ENCODE data around the gene NEURL1. TPM values are rescaled to one million over a fixed set of nuclear protein-coding genes. Genes with fewer than 3 reads are reported as not detected.

NEURL1 gene
- total and polyA plus RNA-seq, 3 experiments from 2014 or later: 0.69 to 1.6 (median 1.5) TPM

- H3K27me3 Mint-ChIP-seq: peaks cover 0 to 3% of the 10 kb centered on the region in 2 donors
- ChIA-PET CTCF (no interaction called here), POLR2A (no interaction called here)
- H3K9me3 Mint-ChIP-seq: no peaks in the 10 kb centered on the region
- H3K4me1 ChIP-seq (ENCODE audit: insufficient read depth, low read length): peaks cover 2% of the 10 kb centered on the region
- peaks cover 4 to 7% (median 6%) of the 10 kb centered on the region in 3 donors for H3K4me1 Mint-ChIP-seq
- no peak overlapping the region for H3K4me3 Mint-ChIP-seq
- H3K36me3 Mint-ChIP-seq: no peaks in the 10 kb centered on the region
- H3K27me3 ChIP-seq (ENCODE audit: insufficient read depth, low read length, poor library complexity, severe bottlenecking): no peaks in the 10 kb centered on the region
- no peaks in the 10 kb centered on the region for H3K9me3 ChIP-seq (ENCODE audit: low read length)
- no peaks in the 10 kb centered on the region for H3K36me3 ChIP-seq (ENCODE audit: insufficient read depth, low read length)
- no peak overlapping the region for H3K4me3 ChIP-seq (ENCODE audit: low read length)
- peak overlapping the region in 1 of 8 donors; percentile 38 for H3K27ac Mint-ChIP-seq
- H3K27ac ChIP-seq (ENCODE audit: low read depth, low read length): no peak overlapping the region
- no peak for DNase-seq
These were observed 54.5 kb downstream of the NEURL1 start for GRCh38 chr10:103548006-103548405.

DNA sequence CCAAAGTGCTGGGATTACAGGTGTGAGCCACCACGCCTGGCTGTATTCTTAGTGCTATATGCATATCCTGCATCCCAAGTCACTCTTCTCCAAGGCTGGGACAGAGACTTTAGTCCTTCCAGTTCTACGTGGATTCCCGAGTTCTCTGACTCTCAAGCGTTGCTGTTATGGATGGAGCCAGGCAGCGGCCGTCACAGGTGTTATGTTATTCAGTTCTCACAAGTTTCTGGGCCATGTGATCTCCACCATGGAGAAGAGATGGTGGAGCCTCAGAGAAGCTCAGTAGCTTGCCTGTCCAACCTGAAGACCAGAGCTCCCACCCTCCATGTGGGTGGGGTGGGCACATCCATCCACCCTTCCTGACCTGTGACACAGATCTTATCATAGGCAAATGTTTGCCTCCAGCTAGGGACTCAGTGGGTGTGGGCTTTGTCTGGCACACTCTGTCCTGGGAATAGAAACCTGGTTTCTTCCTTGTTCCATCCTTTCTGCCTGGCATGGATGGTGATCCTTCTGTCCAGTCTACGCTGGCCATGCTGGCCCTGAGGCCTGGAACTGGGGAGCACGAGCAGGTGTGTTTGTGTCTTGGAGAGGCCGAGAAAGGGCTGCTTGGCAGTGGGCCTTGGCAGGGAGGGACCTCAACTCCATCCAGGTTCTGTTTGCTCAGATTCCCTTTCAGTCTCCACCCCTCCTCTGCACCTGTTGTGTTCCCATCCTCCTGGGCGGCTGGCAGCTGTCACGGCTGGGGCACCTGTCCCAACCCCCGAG lies 55.3 kb downstream of the NEURL1 start:
- Mint-ChIP-seq H3K36me3 (no peaks in the 10 kb centered on the region), H3K27me3 (peaks cover 3% of the 10 kb centered on the region in 2 donors), H3K4me3 (no peak overlapping the region), H3K4me1 (no peaks in the 10 kb centered on the region), H3K9me3 (no peaks in the 10 kb centered on the region), H3K27ac (no peak overlapping the region)
- CTCF ChIA-PET: no interaction called here
- POLR2A ChIA-PET: no interaction called here
- no peaks in the 10 kb centered on the region for H3K27me3 ChIP-seq (ENCODE audit: insufficient read depth, low read length, poor library complexity, severe bottlenecking)
- no peaks in the 10 kb centered on the region for H3K36me3 ChIP-seq (ENCODE audit: insufficient read depth, low read length)
- H3K9me3 ChIP-seq (ENCODE audit: low read length): no peaks in the 10 kb centered on the region
- H3K27ac ChIP-seq (ENCODE audit: low read depth, low read length): no peak overlapping the region
- no peak for DNase-seq
- H3K4me1 ChIP-seq (ENCODE audit: insufficient read depth, low read length): peaks cover 1% of the 10 kb centered on the region
- no peak overlapping the region for H3K4me3 ChIP-seq (ENCODE audit: low read length)

DNA sequence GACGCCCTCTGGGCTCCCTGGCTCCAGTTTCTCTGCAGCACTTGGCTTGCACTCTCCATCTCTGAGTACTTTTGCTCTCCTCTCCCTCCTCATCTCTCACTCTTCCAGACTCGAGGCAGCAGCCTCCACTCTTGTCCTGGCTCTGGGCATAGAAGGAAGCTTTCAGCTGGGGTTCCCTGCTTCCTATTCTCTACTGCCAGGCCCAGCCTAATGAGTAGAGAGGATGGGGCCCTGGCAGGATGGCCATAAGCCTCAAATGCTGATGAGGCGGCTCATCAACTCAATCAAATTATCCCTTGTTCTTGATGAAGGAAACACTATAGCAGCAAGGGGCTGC lies 55.8 kb downstream of the NEURL1 start:
- H3K27ac Mint-ChIP-seq: no peak overlapping the region
- ChIA-PET CTCF (no interaction called here), POLR2A (no interaction called here)
- H3K27me3 Mint-ChIP-seq: peaks cover 6 to 9% of the 10 kb centered on the region in 2 donors
- no peaks in the 10 kb centered on the region for H3K9me3 ChIP-seq (ENCODE audit: low read length)
- H3K4me3 Mint-ChIP-seq: no peak overlapping the region
- H3K4me1 Mint-ChIP-seq: peaks cover 3 to 5% (median 4%) of the 10 kb centered on the region in 3 donors
- no peaks in the 10 kb centered on the region for H3K36me3 Mint-ChIP-seq
- no peaks in the 10 kb centered on the region for H3K36me3 ChIP-seq (ENCODE audit: insufficient read depth, low read length)
- H3K27me3 ChIP-seq (ENCODE audit: insufficient read depth, low read length, poor library complexity, severe bottlenecking): peaks cover 2% of the 10 kb centered on the region
- no peaks in the 10 kb centered on the region for H3K9me3 Mint-ChIP-seq
- H3K4me1 ChIP-seq (ENCODE audit: insufficient read depth, low read length): peaks cover 5% of the 10 kb centered on the region
- no peak overlapping the region for H3K27ac ChIP-seq (ENCODE audit: low read depth, low read length)
- no peak overlapping the region for H3K4me3 ChIP-seq (ENCODE audit: low read length)
- no peak for DNase-seq

GRCh38 chr10:103550229-103550628 lies 56.7 kb downstream of the NEURL1 start:
- POLR2A ChIA-PET: no interaction called here
- Mint-ChIP-seq H3K27me3 (peaks cover 10 to 15% of the 10 kb centered on the region in 2 donors), H3K9me3 (no peaks in the 10 kb centered on the region), H3K36me3 (no peaks in the 10 kb centered on the region), H3K4me1 (peaks cover 9 to 12% (median 9%) of the 10 kb centered on the region in 3 donors), H3K4me3 (no peak overlapping the region), H3K27ac (no peak overlapping the region)
- H3K9me3 ChIP-seq (ENCODE audit: low read length): no peaks in the 10 kb centered on the region
- DNase-seq: no peak
- H3K36me3 ChIP-seq (ENCODE audit: insufficient read depth, low read length): no peaks in the 10 kb centered on the region
- CTCF ChIA-PET: no interaction called here
- peaks cover 4% of the 10 kb centered on the region for H3K27me3 ChIP-seq (ENCODE audit: insufficient read depth, low read length, poor library complexity, severe bottlenecking)
- no peak overlapping the region for H3K27ac ChIP-seq (ENCODE audit: low read depth, low read length)
- no peak overlapping the region for H3K4me3 ChIP-seq (ENCODE audit: low read length)
- peaks cover 10% of the 10 kb centered on the region for H3K4me1 ChIP-seq (ENCODE audit: insufficient read depth, low read length)

DNA sequence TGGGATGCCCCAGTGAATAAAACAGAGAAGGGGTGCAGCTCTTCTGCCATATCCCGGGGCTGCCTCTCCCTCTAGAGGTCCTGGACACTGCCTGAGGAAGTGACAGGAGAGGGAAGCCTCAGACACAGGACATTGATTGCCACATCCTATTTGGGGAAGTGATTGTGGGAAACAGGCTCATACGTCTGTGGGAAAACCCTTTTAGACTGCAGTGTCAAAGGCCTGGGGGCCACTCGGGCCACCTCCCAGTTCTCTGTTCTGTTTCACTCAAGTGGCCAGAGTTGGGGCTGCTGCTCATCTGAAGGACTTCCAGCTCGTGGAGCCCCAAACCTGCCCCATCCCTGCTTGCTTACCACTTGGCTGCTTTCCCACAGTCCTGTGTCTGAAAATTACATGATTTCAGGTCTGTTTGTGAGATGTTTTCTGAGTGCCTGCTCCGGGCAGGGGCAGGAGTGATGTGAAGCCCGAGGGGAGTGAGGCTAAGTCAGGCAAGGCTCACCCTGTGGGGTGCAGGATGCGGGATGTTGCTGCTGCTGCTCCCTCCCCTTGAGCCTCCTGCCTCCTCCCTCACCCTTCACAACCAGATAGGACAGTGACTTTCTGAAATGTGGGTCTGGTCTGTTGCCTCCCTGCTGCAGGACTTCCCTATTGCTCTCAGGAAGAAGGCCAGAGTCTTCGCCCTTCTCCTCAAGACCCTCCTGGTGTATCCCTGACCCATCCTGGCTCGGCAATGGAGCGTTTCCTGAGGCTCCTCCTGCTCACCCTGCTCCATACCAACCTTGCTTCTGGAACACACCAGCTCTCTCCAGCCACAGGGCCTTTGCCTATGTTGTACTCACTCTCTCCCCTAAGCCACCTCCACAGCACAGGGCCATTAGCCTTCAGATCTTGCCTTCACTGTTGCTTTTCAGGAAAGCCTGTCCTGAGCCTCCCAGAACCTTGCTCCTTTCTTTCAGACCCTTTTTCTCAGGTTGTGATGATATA lies 58.4 kb downstream of the NEURL1 start:
- POLR2A ChIA-PET: no interaction called here

DNA sequence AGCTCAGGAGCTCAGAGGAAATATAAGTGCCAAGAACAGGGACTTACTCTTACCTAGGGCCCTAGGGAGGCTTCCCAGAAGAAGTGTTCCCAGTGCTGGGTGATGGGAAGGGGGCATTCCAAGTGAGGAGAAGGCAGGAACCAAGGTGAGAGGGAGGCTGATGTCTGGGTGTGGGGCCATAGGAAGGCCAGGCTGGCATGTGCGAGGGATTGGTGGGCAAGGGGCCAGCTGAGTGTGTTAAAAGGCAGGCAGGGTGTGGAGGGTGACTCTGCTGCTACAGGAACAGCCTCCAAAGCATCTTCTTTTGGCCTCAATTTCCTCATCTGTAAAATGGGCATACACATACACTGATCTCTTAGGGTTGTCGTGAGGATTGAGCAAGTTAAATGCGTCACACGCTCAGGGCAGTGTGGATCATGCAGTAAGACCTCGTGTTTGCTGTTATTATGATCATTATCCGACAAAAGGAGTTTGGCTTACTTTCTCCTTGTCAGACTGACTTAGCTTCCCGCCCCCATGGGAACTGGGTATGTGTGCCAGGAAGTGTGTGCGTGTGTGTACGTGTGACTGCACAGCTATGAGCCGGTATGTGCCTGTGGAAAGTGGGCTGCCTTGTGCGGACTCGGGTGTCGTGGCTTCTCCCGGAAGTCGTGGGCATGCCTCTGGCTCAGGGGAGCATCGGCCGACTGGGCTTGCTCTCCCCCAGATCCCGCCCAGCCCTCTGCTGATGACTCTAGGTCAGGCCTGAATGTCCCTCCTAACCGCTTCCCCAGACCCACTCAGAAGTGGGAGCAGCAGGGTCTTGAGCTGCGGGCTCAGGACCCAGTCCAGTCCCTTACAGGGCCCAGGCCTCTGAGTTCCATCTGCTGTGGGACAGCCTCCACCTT lies 59.6 kb downstream of the NEURL1 start:
- H3K36me3 ChIP-seq (ENCODE audit: insufficient read depth, low read length): no peaks in the 10 kb centered on the region
- peaks cover 11% of the 10 kb centered on the region for H3K27me3 ChIP-seq (ENCODE audit: insufficient read depth, low read length, poor library complexity, severe bottlenecking)
- peaks cover 21 to 36% of the 10 kb centered on the region in 2 donors for H3K27me3 Mint-ChIP-seq
- ChIA-PET POLR2A (no interaction called here), CTCF (interaction anchor here (2.3 kb wide), 1 partner anchor 10 kb away, joined by 7 read pairs; no protein-coding TSS in a partner anchor)
- no peaks in the 10 kb centered on the region for H3K36me3 Mint-ChIP-seq
- no peak overlapping the region for H3K27ac ChIP-seq (ENCODE audit: low read depth, low read length)
- no peak for DNase-seq
- H3K9me3 ChIP-seq (ENCODE audit: low read length): no peaks in the 10 kb centered on the region
- no peak overlapping the region for H3K4me3 ChIP-seq (ENCODE audit: low read length)
- H3K27ac Mint-ChIP-seq: no peak overlapping the region
- peaks cover 10% of the 10 kb centered on the region for H3K4me1 ChIP-seq (ENCODE audit: insufficient read depth, low read length)
- H3K9me3 Mint-ChIP-seq: no peaks in the 10 kb centered on the region
- H3K4me1 Mint-ChIP-seq: peaks cover 9 to 19% (median 9%) of the 10 kb centered on the region in 3 donors
- no peak overlapping the region for H3K4me3 Mint-ChIP-seq

More for the DNA sequence above, 58.4 kb downstream of the NEURL1 start:
- H3K27me3 ChIP-seq (ENCODE audit: insufficient read depth, low read length, poor library complexity, severe bottlenecking): peaks cover 11% of the 10 kb centered on the region
- DNase-seq: no peak
- no peaks in the 10 kb centered on the region for H3K36me3 ChIP-seq (ENCODE audit: insufficient read depth, low read length)
- H3K27ac ChIP-seq (ENCODE audit: low read depth, low read length): no peak overlapping the region
- peaks cover 9 to 19% (median 9%) of the 10 kb centered on the region in 3 donors for H3K4me1 Mint-ChIP-seq
- no peaks in the 10 kb centered on the region for H3K36me3 Mint-ChIP-seq
- H3K4me3 ChIP-seq (ENCODE audit: low read length): no peak overlapping the region
- CTCF ChIA-PET: interaction anchor here (2.3 kb wide), 1 partner anchor 9 kb away, joined by 7 read pairs; no protein-coding TSS in a partner anchor
- H3K9me3 Mint-ChIP-seq: no peaks in the 10 kb centered on the region
- H3K9me3 ChIP-seq (ENCODE audit: low read length): no peaks in the 10 kb centered on the region
- H3K27me3 Mint-ChIP-seq: peaks cover 16 to 28% of the 10 kb centered on the region in 2 donors
- H3K4me1 ChIP-seq (ENCODE audit: insufficient read depth, low read length): peaks cover 10% of the 10 kb centered on the region
- peak overlapping the region in 1 of 8 donors; percentile 12 for H3K27ac Mint-ChIP-seq
- no peak overlapping the region for H3K4me3 Mint-ChIP-seq

- H3K4me1 Mint-ChIP-seq: peaks cover 9 to 19% (median 9%) of the 10 kb centered on the region in 3 donors
- ChIA-PET POLR2A (no interaction called here), CTCF (interaction anchor here (2.3 kb wide), 1 partner anchor 11 kb away, joined by 7 read pairs; no protein-coding TSS in a partner anchor)
- peaks cover 10% of the 10 kb centered on the region for H3K4me1 ChIP-seq (ENCODE audit: insufficient read depth, low read length)
- no peaks in the 10 kb centered on the region for H3K9me3 Mint-ChIP-seq
- H3K36me3 ChIP-seq (ENCODE audit: insufficient read depth, low read length): no peaks in the 10 kb centered on the region
- H3K4me3 ChIP-seq (ENCODE audit: low read length): no peak overlapping the region
- H3K9me3 ChIP-seq (ENCODE audit: low read length): no peaks in the 10 kb centered on the region
- no peaks in the 10 kb centered on the region for H3K36me3 Mint-ChIP-seq
- peaks cover 11% of the 10 kb centered on the region for H3K27me3 ChIP-seq (ENCODE audit: insufficient read depth, low read length, poor library complexity, severe bottlenecking)
- DNase-seq: no peak
- H3K27me3 Mint-ChIP-seq: peaks cover 21 to 43% of the 10 kb centered on the region in 2 donors
- H3K27ac Mint-ChIP-seq: peak overlapping the region in 2 of 8 donors; percentile 35 to 61
- peak overlapping the region in 6 of 7 donors; percentile 10 to 90 (median 48) for H3K4me3 Mint-ChIP-seq
- no peak overlapping the region for H3K27ac ChIP-seq (ENCODE audit: low read depth, low read length)
These were observed 60.4 kb downstream of the NEURL1 start for GRCh38 chr10:103553743-103554487.

All from CD8-positive, alpha-beta memory T cell (primary cell).